ENCODE data around the gene SOX6.

SOX6 gene

DNA sequence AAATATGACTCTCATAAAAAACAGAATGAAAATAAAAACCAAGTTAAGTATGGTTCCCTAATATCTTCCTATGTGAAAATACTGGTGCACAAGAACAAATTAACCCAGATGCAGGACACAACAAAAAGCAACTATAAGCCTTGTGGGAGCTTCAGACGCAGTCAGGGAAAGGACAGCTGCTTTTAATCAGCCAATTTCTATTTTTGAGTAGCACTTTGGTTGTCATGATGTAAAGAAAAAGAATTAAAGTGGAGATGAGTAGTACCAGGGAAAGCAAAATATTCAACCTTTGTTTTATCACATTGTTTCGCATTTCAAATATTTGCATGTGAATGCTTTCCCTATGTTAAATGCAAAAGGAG is 339.9 kb downstream of the SOX6 start:
- ChIA-PET CTCF (no interaction called here), POLR2A (ENCODE audit: low non-redundant PET) (no interaction called here)
- H3K27ac ChIP-seq = no peak overlapping the region
- no peak for DNase-seq (ENCODE audit: low spot score)
- TF ChIP-seq, protein P1, sequence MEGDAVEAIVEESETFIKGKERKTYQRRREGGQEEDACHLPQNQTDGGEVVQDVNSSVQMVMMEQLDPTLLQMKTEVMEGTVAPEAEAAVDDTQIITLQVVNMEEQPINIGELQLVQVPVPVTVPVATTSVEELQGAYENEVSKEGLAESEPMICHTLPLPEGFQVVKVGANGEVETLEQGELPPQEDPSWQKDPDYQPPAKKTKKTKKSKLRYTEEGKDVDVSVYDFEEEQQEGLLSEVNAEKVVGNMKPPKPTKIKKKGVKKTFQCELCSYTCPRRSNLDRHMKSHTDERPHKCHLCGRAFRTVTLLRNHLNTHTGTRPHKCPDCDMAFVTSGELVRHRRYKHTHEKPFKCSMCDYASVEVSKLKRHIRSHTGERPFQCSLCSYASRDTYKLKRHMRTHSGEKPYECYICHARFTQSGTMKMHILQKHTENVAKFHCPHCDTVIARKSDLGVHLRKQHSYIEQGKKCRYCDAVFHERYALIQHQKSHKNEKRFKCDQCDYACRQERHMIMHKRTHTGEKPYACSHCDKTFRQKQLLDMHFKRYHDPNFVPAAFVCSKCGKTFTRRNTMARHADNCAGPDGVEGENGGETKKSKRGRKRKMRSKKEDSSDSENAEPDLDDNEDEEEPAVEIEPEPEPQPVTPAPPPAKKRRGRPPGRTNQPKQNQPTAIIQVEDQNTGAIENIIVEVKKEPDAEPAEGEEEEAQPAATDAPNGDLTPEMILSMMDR (conservative IDR thresholded peaks at IDR 0.05; ENCODE audit: low read depth) = no peak

DNA sequence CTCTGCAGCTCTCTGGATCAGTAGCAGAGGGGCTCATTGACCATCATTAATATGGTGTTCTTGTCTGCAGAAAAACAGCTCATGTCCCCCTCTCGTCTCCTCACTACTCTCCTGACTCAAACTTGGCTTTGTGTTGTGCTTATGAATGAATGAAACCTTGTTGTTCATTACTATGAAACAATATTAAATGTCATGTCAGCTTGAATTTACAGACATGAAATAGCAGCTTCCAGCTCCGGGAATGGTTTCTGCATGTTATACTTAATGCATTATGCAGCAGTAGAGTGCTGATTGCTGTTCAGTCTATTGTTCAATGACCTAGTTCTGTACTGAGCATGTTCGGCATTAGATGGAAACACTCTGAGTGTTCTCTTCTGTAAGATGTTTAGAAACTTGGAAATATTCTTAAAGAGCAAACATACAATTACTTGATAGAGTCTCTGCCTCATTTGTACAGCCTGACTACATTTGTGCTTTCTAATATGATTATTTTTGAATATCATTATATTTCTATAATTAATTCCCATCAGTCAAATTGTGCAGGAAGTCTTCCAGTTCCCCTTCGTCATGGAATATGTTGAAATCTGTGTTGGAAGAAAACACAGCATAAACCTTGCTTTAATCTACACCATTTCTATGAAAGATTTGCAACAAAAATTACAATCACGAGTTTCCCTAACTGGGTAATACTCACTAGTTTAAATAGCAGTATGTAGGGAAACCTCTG is 340.4 kb downstream of the SOX6 start:
- no peak for DNase-seq (ENCODE audit: low spot score)
- no peak overlapping the region for H3K27ac ChIP-seq
- TF ChIP-seq, protein P1 (conservative IDR thresholded peaks at IDR 0.05; ENCODE audit: low read depth) = no peak
- ChIA-PET POLR2A (ENCODE audit: low non-redundant PET) (no interaction called here), CTCF (no interaction called here)

DNA sequence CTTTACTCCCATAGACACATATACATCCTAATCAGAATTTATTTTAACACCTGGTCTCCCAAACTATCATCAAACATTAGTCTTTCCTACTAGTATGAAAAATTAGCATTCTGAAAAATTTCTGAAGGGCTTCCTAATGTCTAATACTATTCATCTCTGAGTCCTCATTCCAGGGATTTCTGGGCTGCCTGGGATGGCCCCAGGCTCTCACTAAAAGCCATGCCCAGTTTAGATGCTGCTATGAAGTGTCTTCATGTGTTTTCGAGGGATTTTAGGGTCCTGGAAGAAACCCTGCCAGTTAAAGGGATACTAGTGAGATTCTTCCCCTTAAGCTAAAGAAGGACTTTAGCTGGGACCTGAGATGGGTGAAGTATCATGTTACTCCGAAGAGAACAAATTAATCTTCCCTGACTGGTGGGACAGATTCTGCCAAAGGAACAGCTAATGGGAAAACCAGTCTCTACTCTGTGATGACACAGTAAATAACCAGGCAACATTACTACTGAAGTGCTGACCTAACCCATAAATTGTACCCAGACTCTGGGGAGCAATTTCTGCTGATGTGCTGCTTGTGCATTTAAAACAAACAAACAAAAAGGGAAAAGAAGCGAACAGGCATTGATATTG is 342.6 kb downstream of the SOX6 start:
- POLR2A ChIA-PET (ENCODE audit: low non-redundant PET) = no interaction called here

DNA sequence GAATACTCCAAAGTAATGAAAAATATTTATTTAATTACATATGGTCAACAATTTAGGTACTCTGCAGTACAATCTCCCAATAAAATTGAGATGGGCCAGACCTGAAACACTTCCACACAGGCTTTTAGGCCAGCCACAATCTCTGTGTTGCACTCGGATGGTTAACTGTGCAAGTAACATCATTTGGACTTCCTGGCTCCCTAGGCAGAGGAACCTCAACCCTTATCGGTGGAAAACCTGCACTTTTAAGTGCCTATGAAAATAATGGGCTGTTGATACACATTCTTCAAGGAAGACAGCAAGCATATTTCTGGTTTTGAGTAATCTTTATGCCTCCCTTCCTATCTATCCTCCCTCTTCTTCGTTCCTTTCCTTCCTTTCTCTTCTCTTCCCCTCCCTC is 343.1 kb downstream of the SOX6 start:
- no peak overlapping the region for H3K27ac ChIP-seq
- ChIA-PET CTCF (no interaction called here), POLR2A (ENCODE audit: low non-redundant PET) (no interaction called here)
- TF ChIP-seq, protein P1 (conservative IDR thresholded peaks at IDR 0.05; ENCODE audit: low read depth) = no peak
- DNase-seq (ENCODE audit: low spot score) = no peak

More for the DNA sequence above, 342.6 kb downstream of the SOX6 start:
- H3K27ac ChIP-seq = no peak overlapping the region
- TF ChIP-seq, protein P1 (conservative IDR thresholded peaks at IDR 0.05; ENCODE audit: low read depth) = no peak
- DNase-seq (ENCODE audit: low spot score) = no peak
- CTCF ChIA-PET = no interaction called here

DNA sequence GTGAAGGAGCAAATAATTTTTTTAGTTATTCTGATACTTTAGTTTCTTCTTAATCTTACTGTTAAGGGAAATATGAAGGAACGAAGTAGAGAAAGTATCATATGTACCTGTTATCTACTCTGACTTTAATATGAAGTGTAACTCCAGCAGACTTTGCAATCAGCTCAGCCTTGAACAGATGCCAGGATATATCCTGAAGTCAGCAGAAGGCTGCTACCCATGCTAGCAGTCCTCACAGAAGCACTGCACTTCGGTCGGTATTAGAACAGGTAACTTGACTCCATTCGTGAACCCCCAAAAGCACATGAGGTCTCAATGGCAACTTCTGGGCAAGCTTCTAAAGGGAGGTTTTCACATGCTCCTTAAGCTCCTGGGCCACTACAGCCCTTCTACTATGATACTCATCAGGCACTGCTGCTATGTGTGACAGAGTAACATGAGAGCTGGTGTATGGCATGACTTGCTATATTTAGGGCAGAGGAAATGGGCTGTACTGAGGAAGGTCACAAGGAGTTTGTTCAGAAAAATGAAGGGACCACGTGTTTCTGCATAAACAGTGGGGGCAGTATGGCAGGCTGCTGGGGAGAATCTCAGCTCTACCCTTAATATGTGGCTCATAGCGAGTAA is 344.1 kb downstream of the SOX6 start:
- POLR2A ChIA-PET (ENCODE audit: low non-redundant PET) = no interaction called here
- TF ChIP-seq, protein P1 (conservative IDR thresholded peaks at IDR 0.05; ENCODE audit: low read depth) = no peak
- DNase-seq (ENCODE audit: low spot score) = no peak
- CTCF ChIA-PET = no interaction called here
- H3K27ac ChIP-seq = no peak overlapping the region

DNA sequence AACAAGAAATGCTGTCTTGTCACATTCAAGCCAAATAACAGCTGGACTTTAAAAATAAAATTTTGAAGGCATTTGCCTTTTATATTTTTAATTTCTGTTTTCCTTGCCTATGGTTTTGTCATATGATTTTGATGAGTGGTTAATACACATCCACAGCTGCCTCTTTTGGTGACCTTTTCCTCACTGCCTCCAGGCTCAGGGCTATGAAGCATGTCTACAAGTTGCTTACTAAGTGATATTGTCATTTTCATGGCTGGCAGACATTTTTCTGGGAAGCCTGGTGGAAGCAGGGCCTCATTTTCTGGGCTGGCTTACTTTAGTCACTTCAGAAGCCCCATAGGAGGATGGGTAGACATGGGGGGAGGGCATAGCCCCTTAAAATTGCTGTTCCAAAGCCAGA is 344.9 kb downstream of the SOX6 start:
- DNase-seq (ENCODE audit: low spot score) = no peak
- POLR2A ChIA-PET (ENCODE audit: low non-redundant PET) = no interaction called here
- CTCF ChIA-PET = interaction anchor here (0.6 kb wide), 1 partner anchor 8 kb away, joined by 3 read pairs; no protein-coding TSS in a partner anchor
- TF ChIP-seq, protein P1 (conservative IDR thresholded peaks at IDR 0.05; ENCODE audit: low read depth) = no peak
- H3K27ac ChIP-seq = no peak overlapping the region
